Measurements from ENCODE around the gene FAM3D. TPM values are rescaled to one million over a fixed set of nuclear protein-coding genes. Genes with fewer than 3 reads are reported as not detected.

The FAM3D gene, protein sequence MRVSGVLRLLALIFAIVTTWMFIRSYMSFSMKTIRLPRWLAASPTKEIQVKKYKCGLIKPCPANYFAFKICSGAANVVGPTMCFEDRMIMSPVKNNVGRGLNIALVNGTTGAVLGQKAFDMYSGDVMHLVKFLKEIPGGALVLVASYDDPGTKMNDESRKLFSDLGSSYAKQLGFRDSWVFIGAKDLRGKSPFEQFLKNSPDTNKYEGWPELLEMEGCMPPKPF
- 0.32 TPM for total RNA-seq (2021; ENCODE audit: unreplicated experiment)
- polyA plus RNA-seq (2012): 0.13 TPM in 1 of 2 replicates, not detected in the other
- percentile 3 among the genes with signal in this experiment for Bru-seq, nascent RNA
- BruChase-seq, experiment 1, labeled RNA remaining after a 6-hour chase: percentile 6 among the genes with signal in this experiment
- BruChase-seq, experiment 2, labeled RNA remaining after a 2-hour chase: percentile 9 among the genes with signal in this experiment
- long read RNA-seq, partial matches to known transcripts: 0 of 1 reads
- long read RNA-seq, other reads (novel, unspliced or antisense): 1 of 1 reads

DNA sequence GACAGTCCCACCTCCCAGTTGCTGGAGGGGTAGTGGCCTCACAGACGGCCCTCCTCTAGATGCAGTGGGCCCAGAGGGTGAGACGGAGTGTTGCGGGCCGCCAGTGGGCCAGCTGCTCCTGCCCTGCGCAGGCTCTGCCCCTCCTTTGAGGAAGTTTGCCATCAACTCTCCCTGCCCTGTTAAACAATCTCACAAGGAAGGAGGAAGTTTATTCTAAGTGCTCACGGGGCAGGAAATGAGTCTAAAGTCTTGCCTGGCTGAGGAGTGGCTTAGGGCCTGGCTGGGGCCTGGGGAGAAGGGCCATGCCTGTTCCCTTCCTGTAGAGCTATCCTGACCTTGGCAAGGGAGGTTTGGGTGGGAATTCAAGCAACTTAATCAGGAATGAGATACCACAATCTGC lies at the start of gene FAM3D:
FAM3D (minus strand) TSS at position 92 of the 400 bp plus-strand sequence. CDS start 11,211 bp downstream, outside the sequence.
- H4K20me1 ChIP-seq (ENCODE audit: insufficient read depth): no peaks in the 10 kb centered on the region
- no TSS peak for BruUV-seq (replicated peaks)
- no peak within 1 kb of the TSS for H3K4me3 ChIP-seq (replicated peaks in 1 of 2; ENCODE audit: low read depth in 1 of 2, low read length in 2 of 2)
- H3K9ac ChIP-seq (ENCODE audit: low read length): no peak within 1 kb of the TSS
- no peak within 1 kb of the TSS for H3K4me2 ChIP-seq (ENCODE audit: low read length)
- H3K27ac ChIP-seq (ENCODE audit: low read depth, low read length): no peak within 1 kb of the TSS
- ChIA-PET RAD21 (ENCODE audit: low non-redundant PET in 1 of 2, low total read pairs in 2 of 2, uncharacterized antibody in 2 of 2, unreplicated experiment in 2 of 2) (no interaction called here), CTCF (no interaction called here), POLR2A (no interaction called here)
- no peaks in the 10 kb centered on the region for H3K36me3 ChIP-seq (ENCODE audit: control insufficient read depth in 1 of 2, insufficient read depth in 2 of 2, low read length in 2 of 2)
- H3K9me3 ChIP-seq (ENCODE audit: control insufficient read depth in 1 of 2, insufficient read depth in 1 of 2, low read depth in 1 of 2, low read length in 2 of 2): no peaks in the 10 kb centered on the region
- intact Hi-C loops (cut with micrococcal nuclease): no loop called here
- no peaks in the 10 kb centered on the region for H3K79me2 ChIP-seq (ENCODE audit: insufficient read depth, low read length)
- TF ChIP-seq YY1 (IDR thresholded peaks at IDR 0.05; ENCODE audit: extremely low read depth, insufficient replicate concordance, low read depth, low read length): no peak
- no peak for TF ChIP-seq CEBPB (IDR thresholded peaks at IDR 0.05; ENCODE audit: low read depth)
- no peak for TF ChIP-seq FOSL1 (IDR thresholded peaks at IDR 0.05; ENCODE audit: low read depth)
- TF ChIP-seq EGR1 (IDR thresholded peaks at IDR 0.05; ENCODE audit: low read depth): no peak
- no peak for TF ChIP-seq POLR2AphosphoS5 (IDR thresholded peaks at IDR 0.05; ENCODE audit: low read depth, low read length)
- no peak for TF ChIP-seq RAD21 (IDR thresholded peaks at IDR 0.05; ENCODE audit: low read depth)
- TF ChIP-seq SRF (IDR thresholded peaks at IDR 0.05; ENCODE audit: low read depth): no peak
- no peak for TF ChIP-seq ELF1 (IDR thresholded peaks at IDR 0.05; ENCODE audit: borderline replicate concordance, low read depth)
- no peak for TF ChIP-seq POLR2A (IDR thresholded peaks at IDR 0.05; ENCODE audit: borderline replicate concordance, extremely low read depth, insufficient read depth, insufficient read length)
- TF ChIP-seq EZH2phosphoT487 (IDR thresholded peaks at IDR 0.05; ENCODE audit: borderline replicate concordance): no peak
- no peak for TF ChIP-seq ZNF274 (IDR thresholded peaks at IDR 0.05; ENCODE audit: low read depth, low read length)
- no peak for TF ChIP-seq JUND (IDR thresholded peaks at IDR 0.05)
- no peak for TF ChIP-seq TCF7L2 (IDR thresholded peaks at IDR 0.05; ENCODE audit: borderline replicate concordance, extremely low read depth, insufficient read depth, insufficient read length)
- H2AFZ ChIP-seq (ENCODE audit: low read depth, low read length, poor library complexity, severe bottlenecking): no peak within 1 kb of the TSS
- ATAC-seq: no peak
- DNase-seq (ENCODE audit: low read depth, low spot score): no peak
- H3K4me1 ChIP-seq (ENCODE audit: control insufficient read depth in 1 of 2, insufficient read depth in 2 of 2, low read length in 2 of 2): peaks cover 0 to 5% of the 10 kb centered on the region in 2 experiments; a peak in 1 of 4 replicates
- H3K9me2 ChIP-seq (ENCODE audit: insufficient read depth): no peaks in the 10 kb centered on the region
- H3K27me3 ChIP-seq (ENCODE audit: insufficient read depth, low read length): peaks cover 15% of the 10 kb centered on the region; the same call in 1 of the 2 replicates
